Mesothelial cell of epicardium (in vitro differentiated cells): ENCODE results near the gene ASTN1. TPM values are rescaled to one million over a fixed set of nuclear protein-coding genes. Genes with fewer than 3 reads are reported as not detected.

Experiments
- DNase-seq, 2 experiments: peaks; one replicate each; pipeline ENCODE4 v3.0.0; 2021; ENCODE audit warnings: low spot score in 2 of 2; ENCODE audit not compliant: unreplicated experiment in 2 of 2
- H3K27ac Mint-ChIP-seq: 2 replicates; pipeline ENCODE4 v1.8.0; 2021; ENCODE audit warnings: mixed read lengths
- H3K27me3 Mint-ChIP-seq: 2 replicates; pipeline ENCODE4 v1.8.0; 2021; ENCODE audit warnings: low read depth, mixed read lengths
- H3K36me3 Mint-ChIP-seq: 2 replicates; pipeline ENCODE4 v1.8.0; 2021; ENCODE audit warnings: mixed read lengths
- H3K4me1 Mint-ChIP-seq: 2 replicates; pipeline ENCODE4 v1.8.0; 2021; ENCODE audit warnings: mixed read lengths
- H3K4me3 Mint-ChIP-seq: 2 replicates; pipeline ENCODE4 v1.8.0; 2021; ENCODE audit warnings: mild to moderate bottlenecking, moderate library complexity, mixed read lengths
- H3K9me3 Mint-ChIP-seq: 2 replicates; pipeline ENCODE4 v1.8.0; 2021; ENCODE audit warnings: mixed read lengths
- total RNA-seq: library from RNA; stranded (reverse); gene quantifications from 3 replicates; pipeline ENCODE4 v1.2.1, GENCODE V29; 2021
- TF ChIP-seq, protein P1 (sequence below): fragments of 200-600 bp; sonication (generic); IDR thresholded peaks from one replicate; pipeline ENCODE4 v1.5.0; 2021; ENCODE audit warnings: antibody characterized with exemption; ENCODE audit not compliant: unreplicated experiment

The ASTN1 gene
- total RNA-seq, 1 donor from 2014 or later, result 4.0 TPM

DNA sequence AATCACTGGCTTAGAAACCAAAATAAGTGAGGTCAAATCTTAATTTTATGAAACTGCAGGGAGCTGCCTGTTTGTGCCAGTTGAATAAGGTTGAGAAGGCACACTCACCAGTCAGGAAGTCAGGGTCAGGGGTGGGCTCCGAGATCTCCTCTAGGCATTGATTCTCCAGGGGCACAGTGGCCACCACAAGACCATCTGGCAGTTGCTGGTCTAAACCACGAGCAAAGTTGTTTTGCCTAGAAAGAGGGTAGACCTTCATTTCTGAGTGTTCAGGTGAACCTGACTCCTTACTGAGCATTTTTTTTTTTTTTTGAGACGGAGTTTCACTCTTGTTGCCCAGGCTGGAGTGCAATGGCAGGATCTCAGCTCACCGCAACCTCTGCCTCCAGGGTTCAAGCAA is 220.7 kb downstream of the ASTN1 start:
- Mint-ChIP-seq H3K4me3 (no peak overlapping the region), H3K36me3 (no peaks in the 10 kb centered on the region), H3K4me1 (no peaks in the 10 kb centered on the region), H3K9me3 (peaks cover 7% of the 10 kb centered on the region), H3K27ac (no peak overlapping the region), H3K27me3 (peaks cover 46% of the 10 kb centered on the region)
- TF ChIP-seq, protein P1, sequence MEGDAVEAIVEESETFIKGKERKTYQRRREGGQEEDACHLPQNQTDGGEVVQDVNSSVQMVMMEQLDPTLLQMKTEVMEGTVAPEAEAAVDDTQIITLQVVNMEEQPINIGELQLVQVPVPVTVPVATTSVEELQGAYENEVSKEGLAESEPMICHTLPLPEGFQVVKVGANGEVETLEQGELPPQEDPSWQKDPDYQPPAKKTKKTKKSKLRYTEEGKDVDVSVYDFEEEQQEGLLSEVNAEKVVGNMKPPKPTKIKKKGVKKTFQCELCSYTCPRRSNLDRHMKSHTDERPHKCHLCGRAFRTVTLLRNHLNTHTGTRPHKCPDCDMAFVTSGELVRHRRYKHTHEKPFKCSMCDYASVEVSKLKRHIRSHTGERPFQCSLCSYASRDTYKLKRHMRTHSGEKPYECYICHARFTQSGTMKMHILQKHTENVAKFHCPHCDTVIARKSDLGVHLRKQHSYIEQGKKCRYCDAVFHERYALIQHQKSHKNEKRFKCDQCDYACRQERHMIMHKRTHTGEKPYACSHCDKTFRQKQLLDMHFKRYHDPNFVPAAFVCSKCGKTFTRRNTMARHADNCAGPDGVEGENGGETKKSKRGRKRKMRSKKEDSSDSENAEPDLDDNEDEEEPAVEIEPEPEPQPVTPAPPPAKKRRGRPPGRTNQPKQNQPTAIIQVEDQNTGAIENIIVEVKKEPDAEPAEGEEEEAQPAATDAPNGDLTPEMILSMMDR, result no peak
- DNase-seq, result no peak

DNA sequence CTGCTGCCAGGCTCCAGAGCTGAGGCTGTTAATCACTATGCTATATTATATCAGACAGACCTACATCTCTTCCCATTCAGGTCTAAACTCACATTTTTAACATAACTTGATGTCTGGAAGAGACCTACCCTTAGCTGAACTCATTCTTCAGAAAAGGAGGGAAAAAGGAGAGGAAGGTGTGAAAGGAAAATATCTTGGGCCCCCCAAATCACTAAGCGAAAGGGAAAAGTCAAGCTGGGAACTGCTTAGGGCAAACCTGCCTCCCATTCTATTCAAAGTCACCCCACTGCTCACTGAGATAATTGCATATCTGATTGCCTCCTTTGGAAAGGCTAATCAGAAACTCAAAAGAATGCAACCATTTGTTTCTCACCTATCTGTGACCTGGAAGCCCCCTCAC is 222.2 kb downstream of the ASTN1 start:
- DNase-seq, result no peak
- Mint-ChIP-seq H3K4me3 (no peak overlapping the region), H3K27ac (no peak overlapping the region), H3K9me3 (peaks cover 7% of the 10 kb centered on the region), H3K27me3 (peaks cover 42% of the 10 kb centered on the region), H3K4me1 (no peaks in the 10 kb centered on the region), H3K36me3 (no peaks in the 10 kb centered on the region)
- TF ChIP-seq, protein P1, result no peak

DNA sequence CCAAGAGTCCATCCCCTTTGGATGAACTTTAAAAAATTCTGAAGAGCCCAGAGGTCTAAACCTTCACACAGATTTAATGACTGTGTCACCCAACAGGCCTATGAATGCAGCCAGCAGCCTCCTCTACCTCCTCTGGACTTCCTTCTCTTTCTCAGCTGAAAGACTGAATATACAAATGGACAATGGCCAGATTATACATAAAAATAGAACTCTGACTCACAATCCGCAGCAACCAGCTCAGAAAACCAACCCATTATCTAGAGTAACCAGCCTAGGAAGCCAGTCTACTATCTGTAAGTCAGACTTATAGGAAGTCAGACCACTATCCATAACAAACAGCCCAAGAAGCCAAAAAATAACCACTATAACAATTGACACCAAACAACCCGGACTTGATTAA is 224.5 kb downstream of the ASTN1 start:
- TF ChIP-seq, protein P1, result no peak
- H3K9me3 Mint-ChIP-seq, result peaks cover 7% of the 10 kb centered on the region
- no peaks in the 10 kb centered on the region for H3K4me1 Mint-ChIP-seq
- H3K4me3 Mint-ChIP-seq, result no peak overlapping the region
- H3K27me3 Mint-ChIP-seq, result peaks cover 46% of the 10 kb centered on the region
- no peak for DNase-seq
- H3K36me3 Mint-ChIP-seq, result no peaks in the 10 kb centered on the region
- no peak overlapping the region for H3K27ac Mint-ChIP-seq

DNA sequence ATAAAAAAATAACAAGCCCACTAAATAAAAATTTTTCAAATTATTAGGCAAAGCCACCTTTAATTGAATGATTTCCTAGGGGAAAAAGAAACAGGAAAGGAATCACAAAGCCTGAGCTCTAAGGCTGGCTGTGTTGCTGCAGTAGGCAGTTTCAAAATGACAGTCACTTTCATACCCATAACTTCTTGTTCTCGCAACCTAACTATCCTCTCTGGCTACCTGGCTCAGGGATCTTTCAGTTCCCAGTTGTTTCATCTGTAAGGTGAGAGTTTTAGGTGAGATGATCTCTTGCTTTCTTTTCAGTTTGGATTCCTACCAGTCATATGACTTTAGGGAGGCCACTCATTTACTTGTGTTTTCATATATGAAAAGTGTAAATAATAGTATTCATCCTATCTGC is 226.1 kb downstream of the ASTN1 start:
- Mint-ChIP-seq H3K36me3 (no peaks in the 10 kb centered on the region), H3K4me1 (no peaks in the 10 kb centered on the region), H3K27me3 (peaks cover 55% of the 10 kb centered on the region), H3K27ac (no peak overlapping the region), H3K9me3 (peaks cover 7% of the 10 kb centered on the region), H3K4me3 (no peak overlapping the region)
- TF ChIP-seq, protein P1, result no peak
- DNase-seq, result no peak

DNA sequence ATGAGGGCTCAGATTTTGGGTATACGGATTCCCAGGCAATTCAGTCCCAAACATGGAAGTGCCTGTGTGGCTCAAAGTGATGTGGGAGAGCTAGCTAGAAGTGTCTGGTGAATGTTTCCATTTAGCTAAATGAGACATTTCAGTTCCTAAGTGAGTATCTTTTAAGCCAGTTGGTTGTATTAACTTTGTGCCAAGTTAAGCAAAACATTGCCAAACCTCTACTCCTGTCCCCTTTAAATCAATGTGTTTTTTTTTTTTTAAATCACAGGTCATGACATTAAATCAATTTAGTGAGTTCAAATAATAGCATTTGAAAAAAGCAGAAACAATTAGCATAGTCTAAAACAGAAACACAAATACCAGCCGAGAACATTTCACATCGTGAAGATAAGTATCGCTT is 230.1 kb downstream of the ASTN1 start:
- H3K27ac Mint-ChIP-seq, result no peak overlapping the region
- TF ChIP-seq, protein P1, result no peak
- no peaks in the 10 kb centered on the region for H3K9me3 Mint-ChIP-seq
- no peak overlapping the region for H3K4me3 Mint-ChIP-seq
- no peaks in the 10 kb centered on the region for H3K36me3 Mint-ChIP-seq
- no peaks in the 10 kb centered on the region for H3K4me1 Mint-ChIP-seq
- H3K27me3 Mint-ChIP-seq, result peaks cover 53% of the 10 kb centered on the region
- no peak for DNase-seq
